Aorta (tissue), 4 donors: ENCODE results near the gene GLB1L2. TPM values are rescaled to one million over a fixed set of nuclear protein-coding genes. Genes with fewer than 3 reads are reported as not detected.

ENCODE experiments used
- polyA plus RNA-seq, 2 donors: library from polyadenylated mRNA; stranded (reverse); fragments of 200-250 nt; gene quantifications; one replicate each; pipeline ENCODE4 v1.2.3, GENCODE V29; 2013
- total RNA-seq, 2 donors: library from RNA; stranded (reverse); fragmentation: NEBNext Ultra II Directional; extraction: Animal tissue kit (Norgen Biotek cat#: 25700); gene quantifications; one replicate each; pipeline ENCODE4 v1.2.1, GENCODE V29; 2021
- donor health status: healthy with polysubstance abuse.
- donor health status: Bipolar disorder and iron deficiency.
- donor health status: DM: no; HTN: no; CAD: no.
- donor health status: DM: yes; HTN: yes; CAD: no.

The GLB1L2 gene
- total and polyA plus RNA-seq, 4 donors = 0.94 to 2.2 (median 1.5) TPM; not detected in 1

Other genes with a start within 250 kb of the GLB1L2 start
- gene NCAPD3, start 108.0 kb upstream of the GLB1L2 start, total RNA-seq = 10 to 100 TPM in 1 of 2 donors, 1 to 10 TPM in 1; 8.3 to 14.0 TPM
- gene NCAPD3, start 108.0 kb upstream of the GLB1L2 start, polyA plus RNA-seq = 10 to 100 TPM in 1 of 2 donors, 1 to 10 TPM in 1; 3.9 to 11.7 TPM
- 10 to 100 TPM; 27.6 to 42.9 TPM for gene VPS26B, start 107.3 kb upstream of the GLB1L2 start, total RNA-seq
- 10 to 100 TPM; 17.9 to 36.3 TPM for gene VPS26B, start 107.3 kb upstream of the GLB1L2 start, polyA plus RNA-seq
- 10 to 100 TPM; 28.3 to 33.9 TPM for gene THYN1, start 78.6 kb upstream of the GLB1L2 start, total RNA-seq
- 10 to 100 TPM; 45.1 to 64.4 TPM for gene THYN1, start 78.6 kb upstream of the GLB1L2 start, polyA plus RNA-seq
- gene ACAD8, start 78.4 kb upstream of the GLB1L2 start, total RNA-seq = 10 to 100 TPM; 16.7 to 25.3 TPM
- gene ACAD8, start 78.4 kb upstream of the GLB1L2 start, polyA plus RNA-seq = 10 to 100 TPM in 1 of 2 donors, 1 to 10 TPM in 1; 7.8 to 22.5 TPM
- gene GLB1L3, start 55.6 kb upstream of the GLB1L2 start, total RNA-seq = not detected
- not detected for gene GLB1L3, start 55.6 kb upstream of the GLB1L2 start, polyA plus RNA-seq
- gene B3GAT1, start 80.3 kb downstream of the GLB1L2 start, total RNA-seq = under 1 TPM; 0.16 to 0.39 TPM
- gene B3GAT1, start 80.3 kb downstream of the GLB1L2 start, polyA plus RNA-seq = not detected